Sciatic nerve (tissue), 2 donors: ENCODE results near the gene BABAM2. TPM values are rescaled to one million over a fixed set of nuclear protein-coding genes. Genes with fewer than 3 reads are reported as not detected.

Experiments
- ATAC-seq: fragments of 200-7000 bp; cut with Tn5 transposase; one replicate; pipeline ENCODE4 v1.9.1; 2020; ENCODE audit warnings: mild to moderate bottlenecking, moderate library complexity
- DNase-seq: peaks from one replicate; pipeline ENCODE4 v3.0.0-alpha.2; 2020; ENCODE audit warnings: low spot score
- intact Hi-C: fragments of 100-400 bp; cut with DNase I; formaldehyde crosslinking; loops from one replicate; pipeline ENCODE4 v1.14.2; 2022
- total RNA-seq: library from RNA; stranded (reverse); fragmentation: NEBNext Ultra II Directional; extraction: Animal tissue kit (Norgen Biotek cat#: 25700); gene quantifications from one replicate; pipeline ENCODE4 v1.2.1, GENCODE V29; 2021
- donor health status: DM: no; HTN: no; CAD: no.
- donor health status: DM: no; HTN: no; CAD: no.

Gene BABAM2
- total RNA-seq, 1 donor from 2014 or later: 38.2 TPM

DNA sequence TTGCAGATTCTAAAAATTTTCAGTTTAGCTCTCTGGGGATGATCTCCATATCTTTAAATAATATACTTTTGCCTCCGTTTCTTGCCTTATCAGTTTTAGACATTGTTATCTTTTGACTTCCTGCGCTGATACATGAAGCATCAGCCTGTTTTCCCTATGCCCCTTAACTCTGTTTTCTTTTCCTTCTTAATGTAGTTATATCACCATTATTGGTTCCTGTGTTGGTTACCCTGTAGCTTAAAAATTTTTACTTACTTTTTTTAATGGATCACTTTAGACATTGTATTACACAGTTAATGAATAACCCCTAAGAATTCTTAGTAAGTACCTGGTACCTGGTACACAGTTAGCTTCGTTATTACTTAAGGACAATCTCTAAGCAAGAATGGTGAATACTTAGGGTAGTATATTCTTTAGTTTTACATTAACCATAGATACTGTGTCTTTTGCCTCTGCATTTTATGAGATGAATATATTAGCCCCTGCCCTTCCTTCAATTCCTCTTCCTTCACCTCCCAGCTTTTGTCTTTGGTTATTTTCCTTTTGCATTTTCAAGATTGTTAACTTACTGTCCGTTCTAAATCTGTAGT, 40.9 kb downstream of the BABAM2 start:
- ATAC-seq: no peak

DNA sequence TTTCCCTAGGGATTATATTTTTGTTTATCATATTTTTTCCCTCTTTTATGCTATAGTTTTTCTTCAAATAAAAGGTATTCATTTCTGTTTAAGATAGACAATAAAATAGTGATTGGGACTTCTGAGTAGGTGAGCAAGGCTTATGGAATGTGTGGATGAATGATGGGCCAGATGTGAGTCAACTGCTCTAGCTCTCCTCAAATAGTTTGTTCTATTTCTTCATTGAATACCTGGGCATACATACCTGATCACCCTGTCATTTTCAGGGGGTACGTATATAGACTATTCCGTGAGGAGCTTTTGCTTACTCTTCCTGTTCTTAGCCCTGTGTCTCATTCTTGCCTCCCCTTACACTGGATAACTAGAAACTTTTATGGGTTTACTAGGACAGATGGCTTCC, 41.9 kb downstream of the BABAM2 start:
- no peak for DNase-seq
- no peak for ATAC-seq
- intact Hi-C loops: no loop called here

More for the DNA sequence above, 40.9 kb downstream of the BABAM2 start:
- no peak for DNase-seq
- intact Hi-C loops: no loop called here

GRCh38 chr2:27935026-27935425, 44.5 kb downstream of the BABAM2 start:
- no peak for ATAC-seq
- intact Hi-C loops: no loop called here

DNA sequence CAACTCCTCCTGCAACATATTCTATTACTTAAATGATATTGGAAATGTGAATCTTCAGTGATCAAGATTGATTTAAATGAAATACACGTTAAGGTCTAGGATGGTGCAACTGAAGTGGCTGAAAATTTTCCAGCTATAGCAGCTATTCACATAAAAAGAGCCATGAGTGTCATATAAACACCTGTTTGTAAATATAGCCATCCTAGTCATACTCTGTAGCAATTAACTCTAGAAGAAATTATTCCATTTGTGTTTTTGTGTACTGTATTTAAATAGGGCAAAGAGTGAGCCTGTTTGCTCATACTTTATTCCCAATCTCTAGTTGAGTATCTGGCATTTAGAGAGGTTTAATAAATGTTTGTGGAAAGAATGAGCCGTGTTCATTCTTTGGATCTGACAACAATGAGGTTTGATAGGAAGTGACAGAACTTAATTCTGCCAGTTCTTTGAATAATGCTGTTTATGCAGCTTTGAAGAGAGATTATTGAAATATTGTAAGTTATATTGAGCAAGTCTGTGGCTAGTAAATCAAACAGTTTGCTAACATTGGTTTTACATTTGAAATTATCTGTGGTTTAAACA, 49.7 kb downstream of the BABAM2 start:
- DNase-seq (no peak), ATAC-seq (no peak)
- intact Hi-C loops: no loop called here

More at GRCh38 chr2:27935026-27935425, 44.5 kb downstream of the BABAM2 start:
- DNase-seq: no peak

DNA sequence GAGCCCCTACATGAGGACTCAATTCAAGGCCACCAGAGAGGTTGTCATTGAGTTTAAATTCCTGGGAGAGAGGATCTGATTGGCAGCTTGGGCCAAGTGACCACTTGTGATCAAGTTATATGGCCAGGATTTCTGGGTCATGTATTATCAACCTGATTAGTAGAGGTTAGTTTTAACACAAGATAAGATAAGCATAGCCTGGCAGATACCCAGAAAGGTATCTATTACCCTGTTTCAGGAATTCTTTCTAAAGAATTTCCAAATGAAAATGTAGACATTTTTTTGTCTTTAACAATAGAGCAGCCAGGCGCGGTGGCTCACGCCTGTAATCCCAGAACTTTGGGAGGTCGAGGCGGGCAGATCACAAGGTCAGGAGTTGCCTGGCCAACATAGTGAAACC, 50.5 kb downstream of the BABAM2 start:
- no peak for ATAC-seq
- no peak for DNase-seq
- intact Hi-C loops: no loop called here

DNA sequence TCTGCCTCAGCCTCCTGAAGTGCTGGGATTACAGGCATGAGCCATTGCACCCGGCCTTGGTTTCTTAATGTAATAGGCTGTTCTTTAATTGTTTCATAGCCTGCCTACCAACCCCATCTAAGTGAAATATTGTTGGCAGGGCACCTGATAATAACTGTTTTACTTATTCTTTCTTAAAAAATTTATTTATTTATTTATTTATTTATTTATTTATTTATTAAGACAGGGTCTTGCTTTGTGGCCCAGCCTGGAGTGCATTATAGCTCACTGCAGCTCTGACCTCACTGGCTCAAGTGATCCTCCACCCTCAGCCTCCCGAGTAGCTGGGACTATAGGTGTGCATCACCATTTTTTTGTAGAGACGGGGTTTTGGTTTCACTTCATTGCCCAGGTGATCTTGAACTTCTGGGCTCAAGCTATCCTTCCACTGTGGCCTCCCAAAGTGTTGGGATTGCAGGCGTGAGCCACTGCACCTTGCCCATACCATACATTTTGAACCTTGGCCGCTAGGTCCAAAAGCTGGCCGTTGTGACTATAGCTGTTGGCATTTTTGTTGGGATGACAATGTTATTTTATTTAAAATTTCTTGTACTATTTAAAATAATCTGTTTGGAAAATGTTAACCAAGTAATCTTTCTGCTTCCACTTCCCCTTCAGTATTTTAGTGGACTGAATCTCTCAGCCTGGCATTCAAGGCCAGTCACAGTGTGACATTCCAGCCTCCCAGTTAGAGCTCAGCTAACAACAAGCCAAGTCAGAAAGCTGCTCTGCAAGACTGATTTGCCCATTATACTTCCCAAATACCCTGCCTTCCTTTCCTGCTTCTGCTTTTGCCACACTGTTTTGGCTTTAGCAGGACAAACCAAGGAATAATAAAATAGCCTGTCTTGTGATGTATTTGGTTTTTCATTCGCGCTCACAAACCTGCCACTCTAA, 52.4 kb downstream of the BABAM2 start:
- DNase-seq: no peak
- intact Hi-C loops: no loop called here
- no peak for ATAC-seq

DNA sequence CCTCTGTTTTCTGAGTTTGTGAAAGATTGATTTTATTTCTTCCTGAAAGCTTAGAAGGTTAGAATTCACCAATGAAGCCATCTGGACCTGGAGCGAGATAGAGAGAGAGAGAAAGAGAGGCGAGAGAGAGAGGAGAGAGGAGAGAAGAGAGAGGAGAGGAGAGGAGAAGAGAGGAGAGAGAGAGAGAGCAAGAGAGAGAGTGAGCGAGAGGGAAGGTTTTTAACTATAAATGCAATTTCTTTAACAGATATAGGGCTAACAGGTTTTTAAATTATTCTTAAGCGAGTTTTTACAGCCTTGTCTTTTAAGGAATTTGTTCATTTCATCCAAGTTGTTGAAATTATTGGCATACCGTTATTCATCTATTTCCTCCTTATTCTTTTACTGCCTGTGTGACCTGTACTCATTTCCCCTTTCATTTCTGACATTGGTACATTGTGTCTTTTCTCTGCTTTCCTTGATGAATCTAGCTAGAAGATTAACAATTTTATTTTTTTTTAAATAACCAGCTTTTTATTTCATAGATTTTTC, 56.1 kb downstream of the BABAM2 start:
- no peak for ATAC-seq
- DNase-seq: no peak
- intact Hi-C loops: no loop called here

DNA sequence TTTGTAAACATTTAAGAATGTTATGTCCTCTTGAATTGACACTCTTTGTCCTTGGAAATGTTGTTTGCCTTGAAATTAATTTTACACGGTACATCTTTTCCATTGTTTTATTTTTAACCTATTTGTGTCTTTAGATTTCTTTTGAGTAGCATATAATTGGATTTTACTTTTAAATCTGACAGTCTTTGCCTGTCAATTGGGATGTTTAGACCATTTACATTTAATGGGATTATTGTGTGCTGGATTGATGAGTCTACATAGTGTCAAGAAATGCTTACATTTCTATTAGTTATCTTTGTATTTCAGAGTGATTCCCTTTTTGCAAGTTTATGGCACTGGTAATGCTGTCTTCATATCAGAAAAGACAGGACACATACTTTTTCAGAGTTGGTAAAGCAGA, 61.5 kb downstream of the BABAM2 start:
- intact Hi-C loops: loop anchor here (10.0 kb wide), 1 partner anchor 433 kb away; no protein-coding TSS in a partner anchor
- no peak for DNase-seq

GRCh38 chr2:27953077-27953476, 62.5 kb downstream of the BABAM2 start:
- DNase-seq (no peak), ATAC-seq (no peak)
- intact Hi-C loops: loop anchor here (10.0 kb wide), 1 partner anchor 432 kb away; no protein-coding TSS in a partner anchor

More for the DNA sequence above, 61.5 kb downstream of the BABAM2 start:
- no peak for ATAC-seq

- intact Hi-C loops: loop anchor here (10.0 kb wide), 1 partner anchor 431 kb away; no protein-coding TSS in a partner anchor
- peak; percentile 36 for ATAC-seq
- no peak for DNase-seq
Measured at GRCh38 chr2:27954221-27954673, 63.7 kb downstream of the BABAM2 start.

- DNase-seq (peak; percentile 66), ATAC-seq (peak; percentile 91)
- intact Hi-C loops: loop anchor here (10.0 kb wide), 1 partner anchor 430 kb away; no protein-coding TSS in a partner anchor
Measured at GRCh38 chr2:27954771-27955383, 64.3 kb downstream of the BABAM2 start.

DNA sequence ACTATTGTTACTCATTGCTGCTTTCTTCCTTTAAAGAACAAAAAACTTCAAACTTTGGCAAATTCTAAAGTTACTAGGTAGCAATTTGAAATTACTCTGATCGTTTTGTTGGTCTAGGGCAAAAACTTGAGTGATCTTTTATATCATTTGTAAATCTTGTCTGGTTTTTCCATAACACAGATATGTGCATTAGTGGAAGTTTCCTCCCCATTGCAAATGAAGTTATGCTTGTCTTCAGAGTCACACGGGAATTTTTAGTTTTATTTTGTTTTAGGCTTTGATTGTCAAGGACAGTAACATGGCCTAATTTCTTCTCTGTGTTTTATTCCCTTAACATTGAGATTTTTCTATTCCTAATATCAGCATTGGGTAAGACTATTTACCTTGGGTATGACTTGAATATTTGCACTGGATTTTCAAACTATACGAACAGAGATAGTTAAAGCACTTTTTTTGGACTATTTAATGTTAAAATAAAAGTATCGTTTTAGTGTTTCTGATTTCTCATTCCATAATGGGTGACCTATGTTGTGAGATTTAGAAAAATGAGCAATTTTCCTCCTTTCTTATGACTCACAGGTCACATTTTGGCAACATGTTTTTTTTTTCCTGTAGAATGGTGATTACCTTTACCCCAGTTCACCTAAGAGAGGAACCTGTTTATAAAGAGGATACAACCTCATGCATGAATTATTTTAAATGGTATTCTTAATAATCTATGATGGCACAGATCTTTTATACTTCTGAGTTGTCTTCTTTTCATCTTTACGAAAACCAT, 65.0 kb downstream of the BABAM2 start:
- ATAC-seq (no peak), DNase-seq (no peak)
- intact Hi-C loops: loop anchor here (10.0 kb wide), 1 partner anchor 429 kb away; no protein-coding TSS in a partner anchor

DNA sequence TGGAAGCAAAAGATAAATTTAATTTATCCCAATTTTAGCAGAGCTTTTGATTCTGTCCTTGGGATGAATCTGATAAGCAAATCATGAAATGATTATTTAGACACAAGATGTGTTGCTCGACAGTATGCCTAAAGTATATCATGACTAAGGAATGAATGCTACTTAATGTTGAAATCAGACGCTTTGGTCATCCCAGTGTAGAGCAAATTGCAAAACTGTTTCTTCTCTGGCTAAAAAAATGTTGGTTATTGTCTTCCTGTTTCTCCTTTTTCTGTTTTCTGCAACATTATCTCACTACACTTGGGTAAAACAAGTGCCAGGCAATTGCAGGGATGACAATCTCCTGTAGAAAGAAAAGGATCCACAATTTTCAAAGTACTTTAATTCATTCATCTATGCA, 66.4 kb downstream of the BABAM2 start:
- ATAC-seq (no peak), DNase-seq (no peak)
- intact Hi-C loops: loop anchor here (10.0 kb wide), 1 partner anchor 428 kb away; no protein-coding TSS in a partner anchor

- ATAC-seq (no peak), DNase-seq (no peak)
- intact Hi-C loops: loop anchor here (10.0 kb wide), 1 partner anchor 426 kb away; no protein-coding TSS in a partner anchor
Measured at GRCh38 chr2:27958711-27959378, 68.3 kb downstream of the BABAM2 start.

- ATAC-seq (peak; percentile 68), DNase-seq (no peak)
- intact Hi-C loops: loop anchor here (10.0 kb wide), 1 partner anchor 425 kb away; no protein-coding TSS in a partner anchor
Measured at GRCh38 chr2:27959496-27959895, 69.0 kb downstream of the BABAM2 start.

DNA sequence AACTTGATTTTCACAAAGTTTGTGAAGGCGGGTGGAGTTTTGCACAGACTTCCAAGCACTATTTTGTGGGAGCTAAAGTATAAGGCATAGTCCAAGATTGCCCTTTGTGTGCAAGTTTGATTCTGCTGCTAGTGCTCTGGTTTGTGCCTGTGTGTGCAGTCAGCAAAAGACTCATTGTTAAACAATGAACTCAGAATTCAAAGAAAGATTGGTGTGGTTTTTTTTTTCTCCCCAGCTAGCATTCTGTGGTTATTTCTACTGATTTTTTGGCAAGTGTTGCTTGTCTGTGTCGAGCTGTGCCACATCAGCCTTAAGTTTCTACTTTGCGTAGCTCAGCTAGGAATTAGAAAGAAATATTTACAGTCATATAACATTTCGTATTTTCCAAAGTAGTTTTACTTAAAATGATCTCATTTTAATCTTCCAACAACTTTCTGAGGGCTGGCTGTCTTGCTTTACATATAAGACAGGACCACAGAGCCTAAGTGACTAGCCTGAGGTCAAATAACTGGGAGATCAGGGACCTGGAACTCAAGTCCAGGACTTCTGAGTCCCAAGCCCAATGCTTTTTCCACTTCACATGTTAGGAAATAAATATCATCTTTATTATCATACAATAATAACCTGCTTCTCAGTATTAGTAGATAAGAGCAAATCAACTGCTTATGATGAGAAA, 69.8 kb downstream of the BABAM2 start:
- DNase-seq (no peak), ATAC-seq (peak; percentile 59)
- intact Hi-C loops: no loop called here

- intact Hi-C loops: no loop called here
- DNase-seq (no peak), ATAC-seq (no peak)
Measured at GRCh38 chr2:27962006-27962405, 71.5 kb downstream of the BABAM2 start.
